ENCODE data around the gene STK10. TPM values are rescaled to one million over a fixed set of nuclear protein-coding genes. Genes with fewer than 3 reads are reported as not detected.

The STK10 gene
- total and polyA plus RNA-seq, 9 of the 15 experiments (the other 6 are each of a cell fraction or from before 2014, with no cell fraction given): 0.30 to 6.7 (median 2.4) TPM

GRCh38 chr5:172170251-172170701 lies 17.7 kb downstream of the STK10 start:
- Histone ChIP-seq H3K27me3 (ENCODE audit: control insufficient read depth in 2 of 2, insufficient read depth in 2 of 2, low read length in 2 of 2) (peaks cover 0 to 8% of the 10 kb centered on the region in 2 experiments; a peak in 2 of 5 replicates), H4K20me1 (replicated peaks; ENCODE audit: control insufficient read depth, insufficient read depth, low read length) (no peaks in the 10 kb centered on the region), H3K4me1 (replicated peaks in 1 of 2; ENCODE audit: control insufficient read depth in 2 of 2, insufficient read depth in 2 of 2, low read length in 2 of 2) (peaks cover 0 to 11% of the 10 kb centered on the region in 2 experiments; a peak in 3 of 5 replicates), H3K4me3 (no peak overlapping the region), H3K27ac (ENCODE audit: extremely low read depth, low read depth, low read length) (no peak overlapping the region), H3K79me2 (ENCODE audit: control insufficient read depth, insufficient read depth, low read length) (no peaks in the 10 kb centered on the region), H3K4me2 (ENCODE audit: insufficient read depth, low read length) (no peak overlapping the region), H3K36me3 (ENCODE audit: control insufficient read depth, insufficient read depth, low read length) (no peaks in the 10 kb centered on the region), H2AFZ (ENCODE audit: low read depth, low read length) (no peak overlapping the region), H3K9me1 (ENCODE audit: control insufficient read depth, insufficient read depth, low read length) (no peaks in the 10 kb centered on the region), H3K9ac (ENCODE audit: insufficient read depth in 1 of 2, low read depth in 2 of 2, low read length in 2 of 2) (no peak overlapping the region), H3K9me3 (replicated peaks; ENCODE audit: control insufficient read depth, insufficient read depth, low read depth, low read length) (no peaks in the 10 kb centered on the region)
- TF ChIP-seq SNAPC5 (CRISPR knock-in tag; IDR thresholded peaks at IDR 0.05) (no peak), GTF2E2 (tag; IDR thresholded peaks at IDR 0.05) (no peak), ZBED1 (IDR thresholded peaks at IDR 0.05) (no peak), SMARCA5 (IDR thresholded peaks at IDR 0.05) (no peak), SIN3B (IDR thresholded peaks at IDR 0.05; ENCODE audit: low read depth) (no peak), RAD21 (CRISPR knock-in tag; conservative IDR thresholded peaks at IDR 0.05 in 1 of 2, IDR thresholded peaks at IDR 0.05 in 1 of 2) (no peak), PRPF4 (IDR thresholded peaks at IDR 0.05; ENCODE audit: insufficient read depth, low read depth, low read length, poor library complexity, severe bottlenecking) (no peak), ETS2 (tag; IDR thresholded peaks at IDR 0.05; ENCODE audit: borderline replicate concordance, poor library complexity, severe bottlenecking) (no peak), ZNF695 (CRISPR knock-in tag; IDR thresholded peaks at IDR 0.05) (no peak), ILK (tag; IDR thresholded peaks at IDR 0.05; ENCODE audit: borderline replicate concordance, low read depth) (no peak)
- intact Hi-C loops (cut with micrococcal nuclease) (no loop called here), in situ Hi-C loops (cut with MboI) (no loop called here)
- 20% methylated on average over 9 of the region's 9 CpGs for WGBS (ENCODE audit: insufficient coverage, low coverage, missing lambda C conversion rate)
- BruUV-seq (replicated peaks): no TSS peak
- ATAC-seq (no peak), DNase-seq (ENCODE audit: extremely low read depth in 1 of 4, low spot score in 3 of 4) (no peak), FAIRE-seq (no peak)
- CTCF ChIA-PET (ENCODE audit: low intra/inter-chr PET ratio): no interaction called here
- POLR2A ChIA-PET: interaction anchor here (1.1 kb wide), 1 partner anchor 8 kb away, joined by 3 read pairs; no protein-coding TSS in a partner anchor
